Measurements from ENCODE around the gene ARHGAP10.

ARHGAP10 gene

GRCh38 chr4:147948336-147948735 lies 216.4 kb downstream of the ARHGAP10 start:
- Histone ChIP-seq H3K79me2 (ENCODE audit: low read length) (no peaks in the 10 kb centered on the region), H3K36me3 (replicated peaks; ENCODE audit: insufficient read depth, low read length) (no peaks in the 10 kb centered on the region), H3K9ac (ENCODE audit: low read length) (no peak overlapping the region), H3K9me2 (replicated peaks; ENCODE audit: insufficient read depth, low read length) (no peaks in the 10 kb centered on the region), H2AFZ (ENCODE audit: low read length) (no peak overlapping the region), H3K4me3 (ENCODE audit: low read length) (no peak overlapping the region), H3K4me2 (ENCODE audit: low read depth, low read length) (no peak overlapping the region), H3K9me3 (replicated peaks; ENCODE audit: insufficient read depth, low read length) (no peaks in the 10 kb centered on the region), H3F3A (ENCODE audit: insufficient read depth, low read length) (no peaks in the 10 kb centered on the region), H3K27ac (ENCODE audit: low read length) (no peak overlapping the region), H3K4me1 (ENCODE audit: low read length) (no peaks in the 10 kb centered on the region), H4K20me1 (ENCODE audit: insufficient read depth, low read length) (no peaks in the 10 kb centered on the region), H3K27me3 (replicated peaks; ENCODE audit: insufficient read depth, low read length) (no peaks in the 10 kb centered on the region)
- TF ChIP-seq EZH2phosphoT487 (IDR thresholded peaks at IDR 0.05; ENCODE audit: low read length) (no peak), CTCF (IDR thresholded peaks at IDR 0.05; ENCODE audit: low read length) (no peak), EZH2 (optimal IDR thresholded peaks at IDR 0.05; ENCODE audit: low read depth, low read length) (no peak)
- DNase-seq = no peak

GRCh38 chr4:147950261-147950660 lies 218.4 kb downstream of the ARHGAP10 start:
- Histone ChIP-seq H4K20me1 (ENCODE audit: insufficient read depth, low read length) (no peaks in the 10 kb centered on the region), H3K9me2 (replicated peaks; ENCODE audit: insufficient read depth, low read length) (no peaks in the 10 kb centered on the region), H3F3A (ENCODE audit: insufficient read depth, low read length) (no peaks in the 10 kb centered on the region), H3K9me3 (replicated peaks; ENCODE audit: insufficient read depth, low read length) (no peaks in the 10 kb centered on the region), H3K27me3 (replicated peaks; ENCODE audit: insufficient read depth, low read length) (no peaks in the 10 kb centered on the region), H3K9ac (ENCODE audit: low read length) (no peak overlapping the region), H3K27ac (ENCODE audit: low read length) (no peak overlapping the region), H3K4me2 (ENCODE audit: low read depth, low read length) (no peak overlapping the region), H3K4me1 (ENCODE audit: low read length) (no peaks in the 10 kb centered on the region), H3K36me3 (replicated peaks; ENCODE audit: insufficient read depth, low read length) (0 out of 2 replicates have a peak, but pooled peaks cover 4% of the 10 kb centered on the region), H3K4me3 (ENCODE audit: low read length) (no peak overlapping the region), H3K79me2 (ENCODE audit: low read length) (no peaks in the 10 kb centered on the region), H2AFZ (ENCODE audit: low read length) (no peak overlapping the region)
- DNase-seq = no peak
- TF ChIP-seq EZH2 (optimal IDR thresholded peaks at IDR 0.05; ENCODE audit: low read depth, low read length) (no peak), CTCF (IDR thresholded peaks at IDR 0.05; ENCODE audit: low read length) (no peak)

GRCh38 chr4:147950841-147951240 lies 219.0 kb downstream of the ARHGAP10 start:
- no peaks in the 10 kb centered on the region for H3K4me1 ChIP-seq (ENCODE audit: low read length)
- no peaks in the 10 kb centered on the region for H3K9me2 ChIP-seq (replicated peaks; ENCODE audit: insufficient read depth, low read length)
- DNase-seq = no peak
- no peak overlapping the region for H3K9ac ChIP-seq (ENCODE audit: low read length)
- H3K4me2 ChIP-seq (ENCODE audit: low read depth, low read length) = no peak overlapping the region
- no peaks in the 10 kb centered on the region for H3K79me2 ChIP-seq (ENCODE audit: low read length)
- no peak overlapping the region for H3K27ac ChIP-seq (ENCODE audit: low read length)
- no peak overlapping the region for H3K4me3 ChIP-seq (ENCODE audit: low read length)
- no peaks in the 10 kb centered on the region for H3K27me3 ChIP-seq (replicated peaks; ENCODE audit: insufficient read depth, low read length)
- no peak overlapping the region for H2AFZ ChIP-seq (ENCODE audit: low read length)
- H3K36me3 ChIP-seq (replicated peaks; ENCODE audit: insufficient read depth, low read length) = 0 out of 2 replicates have a peak, but pooled peaks cover 4% of the 10 kb centered on the region
- H3K9me3 ChIP-seq (replicated peaks; ENCODE audit: insufficient read depth, low read length) = no peaks in the 10 kb centered on the region
- H3F3A ChIP-seq (ENCODE audit: insufficient read depth, low read length) = no peaks in the 10 kb centered on the region
- TF ChIP-seq EZH2 (optimal IDR thresholded peaks at IDR 0.05; ENCODE audit: low read depth, low read length) = no peak
- TF ChIP-seq CTCF (IDR thresholded peaks at IDR 0.05; ENCODE audit: low read length) = no peak
- TF ChIP-seq EZH2phosphoT487 (IDR thresholded peaks at IDR 0.05; ENCODE audit: low read length) = no peak
- H4K20me1 ChIP-seq (ENCODE audit: insufficient read depth, low read length) = no peaks in the 10 kb centered on the region

Measured in MM.1S (cell line).